ENCODE measurements around the gene GPC3.

- TF ChIP-seq CTCF (IDR thresholded peaks at IDR 0.05) = no peak
- TF ChIP-seq POLR2A (IDR thresholded peaks at IDR 0.05) = no peak
These were observed 340.1 kb downstream of the GPC3 start for GRCh38 chrX:133645256-133645655.

All from stomach (tissue), 4 donors.